NT2/D1 (cell line): Measurements from ENCODE around the gene KLHL17.

Source experiments
- DNase-seq: peaks from one replicate; pipeline ENCODE4 v3.0.0-alpha.2; 2011; ENCODE audit warnings: low read depth, low spot score
- H3K27me3 ChIP-seq: 2 replicates; pipeline ENCODE4 v1.6.0; 2011; ENCODE audit warnings: mild to moderate bottlenecking; ENCODE audit not compliant: insufficient read length, insufficient read depth
- H3K36me3 ChIP-seq: 2 replicates; pipeline ENCODE4 v1.6.1; 2011; ENCODE audit warnings: mild to moderate bottlenecking, low read length, mixed read lengths; ENCODE audit not compliant: insufficient read depth, insufficient read length
- H3K4me1 ChIP-seq: 2 replicates; pipeline ENCODE4 v1.5.1; 2011; ENCODE audit not compliant: insufficient read depth, insufficient read length
- H3K4me3 ChIP-seq: 2 replicates; pipeline ENCODE4 v1.5.1; 2011; ENCODE audit warnings: low read depth; ENCODE audit not compliant: insufficient read length
- H3K9ac ChIP-seq: 2 replicates; pipeline ENCODE4 v1.6.0; 2011; ENCODE audit warnings: low read depth; ENCODE audit not compliant: insufficient read length
- H3K9me3 ChIP-seq: 2 replicates; pipeline ENCODE4 v1.5.1; 2011; ENCODE audit warnings: mild to moderate bottlenecking, low read length; ENCODE audit not compliant: insufficient read depth
- SUZ12 ChIP-seq: IDR thresholded peaks from 2 replicates; pipeline ENCODE4 v1.6.1; 2011; ENCODE audit not compliant: insufficient read length, insufficient read depth; ENCODE audit errors: extremely low read depth
- YY1 ChIP-seq: IDR thresholded peaks from 2 replicates; pipeline ENCODE4 v1.6.1; 2011; ENCODE audit not compliant: insufficient read length, insufficient read depth
- ZNF274 ChIP-seq: IDR thresholded peaks from 2 replicates; pipeline ENCODE4 v1.6.1; 2011; ENCODE audit warnings: mild to moderate bottlenecking, low read depth, low read length

The KLHL17 gene

DNA sequence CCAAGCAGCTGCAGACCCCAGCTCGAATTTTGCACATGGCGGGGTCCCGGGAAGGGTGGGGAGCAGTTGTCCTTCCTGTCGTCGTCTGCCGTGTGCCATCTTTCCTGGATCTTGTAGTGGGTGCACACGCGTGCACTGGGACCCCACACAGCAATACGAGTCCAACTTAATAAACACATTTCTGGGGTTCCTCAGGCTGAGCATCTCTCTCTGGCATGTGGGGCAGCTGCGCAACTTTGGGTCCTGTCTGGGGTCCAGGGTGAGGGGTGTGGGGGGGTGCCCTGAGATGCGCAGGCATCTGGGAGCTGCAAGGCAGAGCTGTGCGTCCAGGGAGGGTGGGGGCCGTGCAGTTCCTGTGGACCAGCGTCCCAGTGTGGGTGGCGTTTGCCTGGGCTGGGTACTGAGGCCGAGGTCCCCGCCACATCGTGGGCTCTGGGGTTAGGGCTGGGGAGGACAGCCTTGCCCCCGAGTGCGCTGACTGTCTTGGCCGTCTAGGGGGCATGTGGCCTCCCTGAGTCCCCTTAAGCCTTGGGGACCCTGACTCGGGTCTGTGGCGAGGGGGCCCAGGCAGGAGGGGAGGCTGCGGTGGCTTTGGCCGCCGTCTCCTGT, 5.2 kb downstream of the KLHL17 start:
- TF ChIP-seq YY1 (no peak), SUZ12 (no peak), ZNF274 (no peak)
- Histone ChIP-seq H3K4me3 (no peak overlapping the region), H3K9ac (peak overlapping the region; percentile 79), H3K9me3 (no peaks in the 10 kb centered on the region), H3K36me3 (peaks cover 31% of the 10 kb centered on the region), H3K4me1 (peaks cover 12% of the 10 kb centered on the region), H3K27me3 (peaks cover 24% of the 10 kb centered on the region)
- no peak for DNase-seq

- peaks cover 23% of the 10 kb centered on the region for H3K27me3 ChIP-seq
- H3K9ac ChIP-seq: peak within 1 kb of the TSS; percentile 79
- peaks cover 12% of the 10 kb centered on the region for H3K4me1 ChIP-seq
- TF ChIP-seq YY1 (no peak), ZNF274 (no peak), SUZ12 (no peak)
- no peak for DNase-seq
- peaks cover 31% of the 10 kb centered on the region for H3K36me3 ChIP-seq
- H3K9me3 ChIP-seq: no peaks in the 10 kb centered on the region
- peak within 1 kb of the TSS; percentile 63 for H3K4me3 ChIP-seq
Observed at GRCh38 chr1:966135-966703, 5.8 kb downstream of the KLHL17 start, which contains the start of gene PLEKHN1. Gene PLEKHN1, plus strand, starts transcription at chr1:966482. Its CDS starts 50 bp downstream, at chr1:966532.

DNA sequence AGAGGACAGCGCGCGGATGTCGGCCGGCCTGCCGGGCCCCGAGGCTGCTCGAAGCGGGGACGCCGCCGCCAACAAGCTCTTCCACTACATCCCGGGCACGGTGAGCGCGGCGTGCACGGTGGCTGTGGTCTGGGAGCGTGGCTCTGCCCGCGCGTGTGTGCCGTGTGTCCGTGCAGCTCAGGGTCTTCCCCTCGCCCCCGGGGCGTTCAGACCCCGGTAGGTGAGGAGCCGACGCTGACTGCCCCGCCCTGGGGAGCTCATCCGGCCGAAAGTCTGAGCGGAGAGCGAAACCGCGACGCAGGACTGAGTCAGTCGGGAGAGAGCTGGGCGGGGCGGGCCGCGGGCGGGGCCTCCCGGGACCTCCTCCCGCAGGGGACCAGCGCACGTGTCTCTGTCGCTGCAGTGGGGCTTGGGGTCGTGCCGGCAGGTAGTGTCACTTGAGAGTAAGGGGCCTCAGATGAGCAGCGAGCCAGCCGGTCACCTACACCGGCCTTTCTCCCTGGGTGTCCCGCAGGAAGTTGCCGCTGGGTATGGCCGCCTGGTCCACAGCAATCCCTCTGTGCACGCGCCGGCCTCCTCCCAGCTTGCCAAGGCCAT, 6.4 kb downstream of the KLHL17 start:
- no peak for TF ChIP-seq ZNF274
- TF ChIP-seq SUZ12: no peak
- TF ChIP-seq YY1: no peak
- no peak for DNase-seq
- Histone ChIP-seq H3K9me3 (no peaks in the 10 kb centered on the region), H3K4me3 (peak overlapping the region; percentile 63), H3K9ac (peak overlapping the region; percentile 79), H3K27me3 (peaks cover 18% of the 10 kb centered on the region), H3K4me1 (peaks cover 8% of the 10 kb centered on the region), H3K36me3 (peaks cover 28% of the 10 kb centered on the region)

- Histone ChIP-seq H3K4me3 (no peak overlapping the region), H3K36me3 (peaks cover 20% of the 10 kb centered on the region), H3K9me3 (no peaks in the 10 kb centered on the region), H3K9ac (no peak overlapping the region), H3K27me3 (peaks cover 18% of the 10 kb centered on the region), H3K4me1 (peaks cover 8% of the 10 kb centered on the region)
- no peak for DNase-seq
- no peak for TF ChIP-seq ZNF274
- no peak for TF ChIP-seq YY1
- TF ChIP-seq SUZ12: no peak
Observed at GRCh38 chr1:967466-968343, 7.3 kb downstream of the KLHL17 start.

DNA sequence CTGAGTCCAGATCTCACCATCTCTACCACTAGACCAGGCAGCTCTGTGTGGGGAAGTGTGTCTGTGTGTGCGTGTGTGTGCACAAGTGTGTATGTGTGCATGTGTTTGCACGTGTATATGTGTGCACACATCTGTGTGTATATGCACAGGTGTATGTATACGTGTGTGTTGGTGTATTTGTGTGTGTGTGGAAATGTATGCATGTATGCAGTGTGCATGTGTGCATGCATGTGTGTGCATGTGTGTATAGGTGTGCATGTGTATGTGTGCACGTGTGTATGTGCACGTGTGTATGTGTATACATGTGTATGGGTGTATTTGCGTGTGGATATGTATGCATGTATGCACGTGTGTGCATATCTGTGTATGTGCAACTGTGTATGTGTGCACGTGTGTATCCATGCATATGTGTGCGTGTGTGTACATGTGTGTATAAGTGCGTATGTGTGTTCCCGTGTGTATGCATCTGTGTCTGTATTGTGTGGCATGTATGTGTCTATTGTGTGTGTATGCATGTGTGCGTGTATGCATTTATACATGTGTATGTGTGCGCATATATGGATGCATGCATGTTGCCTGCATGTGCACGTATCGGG, 9.0 kb downstream of the KLHL17 start:
- H3K36me3 ChIP-seq: peaks cover 5% of the 10 kb centered on the region
- no peaks in the 10 kb centered on the region for H3K9me3 ChIP-seq
- no peak overlapping the region for H3K4me3 ChIP-seq
- peaks cover 8% of the 10 kb centered on the region for H3K4me1 ChIP-seq
- H3K27me3 ChIP-seq: peaks cover 18% of the 10 kb centered on the region
- TF ChIP-seq ZNF274 (no peak), SUZ12 (no peak), YY1 (no peak)
- DNase-seq: no peak
- no peak overlapping the region for H3K9ac ChIP-seq

- no peak overlapping the region for H3K9ac ChIP-seq
- peaks cover 18% of the 10 kb centered on the region for H3K27me3 ChIP-seq
- TF ChIP-seq YY1: no peak
- TF ChIP-seq SUZ12: no peak
- TF ChIP-seq ZNF274: no peak
Observed at GRCh38 chr1:970242-970972, 10.0 kb downstream of the KLHL17 start.

More at GRCh38 chr1:970242-970972, 10.0 kb downstream of the KLHL17 start:
- Histone ChIP-seq H3K36me3 (no peaks in the 10 kb centered on the region), H3K4me1 (peaks cover 8% of the 10 kb centered on the region), H3K9me3 (no peaks in the 10 kb centered on the region), H3K4me3 (no peak overlapping the region)
- DNase-seq: no peak
